MM.1S (cell line): ENCODE results near the gene KRT9.
"Not testable (repeated sequence)": the region's sequence is repeated elsewhere in the genome, so short reads cannot be mapped to it uniquely, and the experiment has no call there.

Experiments used
- DNase-seq: peaks from one replicate; pipeline ENCODE4 v3.0.0-alpha.2; 2015
- H2AFZ ChIP-seq: fragments of 300-600 bp; sonication (generic); 2 replicates; pipeline ENCODE4 v1.6.0; 2016; ENCODE audit warnings: antibody characterized with exemption, low read length
- H3F3A ChIP-seq: fragments of 300-600 bp; sonication (generic); 2 replicates; pipeline ENCODE4 v1.6.1; 2016; ENCODE audit warnings: mild to moderate bottlenecking, antibody characterized with exemption, low read length, moderate library complexity, mixed read lengths; ENCODE audit not compliant: insufficient read depth
- H3K27ac ChIP-seq: fragments of 300-600 bp; sonication (generic); 2 replicates; pipeline ENCODE4 v1.5.1; 2016; ENCODE audit warnings: mild to moderate bottlenecking, low read length
- H3K27me3 ChIP-seq: fragments of 300-600 bp; sonication (generic); replicated peaks from 2 replicates; pipeline ENCODE4 v1.6.0; 2016; ENCODE audit warnings: low read length; ENCODE audit not compliant: insufficient read depth
- H3K36me3 ChIP-seq: fragments of 300-600 bp; sonication (generic); replicated peaks from 2 replicates; pipeline ENCODE4 v1.6.1; 2016; ENCODE audit warnings: mild to moderate bottlenecking, low read length, mixed read lengths; ENCODE audit not compliant: insufficient read depth
- H3K4me1 ChIP-seq: fragments of 300-600 bp; sonication (generic); 2 replicates; pipeline ENCODE4 v1.6.1; 2016; ENCODE audit warnings: low read length, mixed read lengths
- H3K4me2 ChIP-seq: fragments of 300-600 bp; sonication (generic); 2 replicates; pipeline ENCODE4 v1.6.0; 2016; ENCODE audit warnings: low read depth, low read length
- H3K4me3 ChIP-seq: fragments of 300-600 bp; sonication (generic); 2 replicates; pipeline ENCODE4 v1.5.1; 2016; ENCODE audit warnings: low read length, mixed read lengths
- H3K79me2 ChIP-seq: fragments of 300-600 bp; sonication (generic); 2 replicates; pipeline ENCODE4 v1.6.1; 2016; ENCODE audit warnings: mixed run types, low read length, mixed read lengths
- H3K9ac ChIP-seq: fragments of 300-600 bp; sonication (generic); 2 replicates; pipeline ENCODE4 v1.6.1; 2016; ENCODE audit warnings: low read length, mixed read lengths
- H3K9me2 ChIP-seq: fragments of 300-600 bp; sonication (generic); replicated peaks from 2 replicates; pipeline ENCODE4 v1.6.1; 2016; ENCODE audit warnings: mild to moderate bottlenecking, low read length, mixed read lengths; ENCODE audit not compliant: insufficient read depth
- H3K9me3 ChIP-seq: fragments of 300-600 bp; sonication (generic); replicated peaks from 2 replicates; pipeline ENCODE4 v1.6.1; 2016; ENCODE audit warnings: mild to moderate bottlenecking, low read length, mixed read lengths; ENCODE audit not compliant: insufficient read depth
- H4K20me1 ChIP-seq: fragments of 300-600 bp; sonication (generic); 2 replicates; pipeline ENCODE4 v1.6.1; 2016; ENCODE audit warnings: mild to moderate bottlenecking, low read length, moderate library complexity, mixed read lengths; ENCODE audit not compliant: insufficient read depth
- EZH2 ChIP-seq: fragments of 300-600 bp; sonication (generic); optimal IDR thresholded peaks from 2 replicates; pipeline ENCODE3; 2017; ENCODE audit warnings: low read depth, mild to moderate bottlenecking, antibody characterized with exemption, low read length, mixed read lengths
- EZH2phosphoT487 ChIP-seq: fragments of 300-600 bp; sonication (generic); IDR thresholded peaks from 2 replicates; pipeline ENCODE4 v1.6.1; 2018; ENCODE audit warnings: antibody characterized with exemption, low read length
- TF ChIP-seq, protein P1 (sequence below): fragments of 300-600 bp; sonication (generic); IDR thresholded peaks from 2 replicates; pipeline ENCODE4 v1.5.1; 2016; ENCODE audit warnings: antibody characterized with exemption, low read length, mixed read lengths

Gene KRT9, protein sequence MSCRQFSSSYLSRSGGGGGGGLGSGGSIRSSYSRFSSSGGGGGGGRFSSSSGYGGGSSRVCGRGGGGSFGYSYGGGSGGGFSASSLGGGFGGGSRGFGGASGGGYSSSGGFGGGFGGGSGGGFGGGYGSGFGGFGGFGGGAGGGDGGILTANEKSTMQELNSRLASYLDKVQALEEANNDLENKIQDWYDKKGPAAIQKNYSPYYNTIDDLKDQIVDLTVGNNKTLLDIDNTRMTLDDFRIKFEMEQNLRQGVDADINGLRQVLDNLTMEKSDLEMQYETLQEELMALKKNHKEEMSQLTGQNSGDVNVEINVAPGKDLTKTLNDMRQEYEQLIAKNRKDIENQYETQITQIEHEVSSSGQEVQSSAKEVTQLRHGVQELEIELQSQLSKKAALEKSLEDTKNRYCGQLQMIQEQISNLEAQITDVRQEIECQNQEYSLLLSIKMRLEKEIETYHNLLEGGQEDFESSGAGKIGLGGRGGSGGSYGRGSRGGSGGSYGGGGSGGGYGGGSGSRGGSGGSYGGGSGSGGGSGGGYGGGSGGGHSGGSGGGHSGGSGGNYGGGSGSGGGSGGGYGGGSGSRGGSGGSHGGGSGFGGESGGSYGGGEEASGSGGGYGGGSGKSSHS

DNA sequence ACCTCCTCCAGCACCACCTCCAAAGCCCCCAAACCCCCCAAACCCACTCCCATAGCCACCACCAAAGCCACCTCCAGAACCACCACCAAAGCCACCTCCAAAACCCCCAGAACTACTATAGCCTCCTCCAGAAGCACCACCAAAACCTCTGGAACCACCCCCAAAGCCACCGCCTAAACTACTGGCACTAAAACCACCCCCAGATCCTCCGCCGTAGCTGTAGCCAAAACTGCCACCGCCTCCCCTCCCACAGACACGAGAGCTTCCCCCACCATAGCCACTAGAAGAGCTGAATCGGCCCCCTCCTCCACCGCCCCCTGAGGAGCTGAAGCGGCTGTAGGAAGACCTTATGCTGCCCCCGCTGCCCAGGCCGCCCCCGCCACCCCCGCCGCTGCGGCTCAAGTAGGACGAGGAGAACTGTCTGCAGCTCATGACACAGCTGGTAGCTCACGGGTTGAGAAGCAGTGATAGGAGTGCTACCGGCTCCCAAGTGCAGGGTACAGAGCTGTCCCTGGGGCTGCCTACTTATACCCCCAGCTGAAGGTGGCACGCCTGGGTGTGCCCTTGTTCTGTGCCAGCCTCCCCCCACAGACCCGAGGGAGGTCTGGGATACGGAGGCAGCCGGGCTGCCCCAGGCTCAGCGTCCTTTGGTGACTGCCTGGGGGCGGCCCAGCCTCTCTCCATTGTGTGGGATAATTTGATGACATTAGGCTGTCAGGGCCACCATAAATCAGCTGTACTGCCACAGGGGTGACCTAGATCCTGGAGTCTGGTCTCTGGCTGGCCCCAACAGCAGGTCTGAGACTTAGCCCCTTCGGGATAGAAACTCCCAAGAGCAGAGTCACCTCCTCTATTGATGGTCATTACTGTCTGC, at the start of gene KRT9:
KRT9 (minus strand) TSS at position 499 of the 874 bp plus-strand sequence; CDS start at position 432, 67 bp downstream.
- H2AFZ ChIP-seq, result no peak within 1 kb of the TSS
- H3K9ac ChIP-seq, result no peak within 1 kb of the TSS
- peaks cover 47% of the 10 kb centered on the region for H3K27me3 ChIP-seq
- no peaks in the 10 kb centered on the region for H4K20me1 ChIP-seq
- H3K4me2 ChIP-seq, result no peak within 1 kb of the TSS
- no peaks in the 10 kb centered on the region for H3K9me3 ChIP-seq
- no peak within 1 kb of the TSS for H3K27ac ChIP-seq
- H3K79me2 ChIP-seq, result no peaks in the 10 kb centered on the region
- TF ChIP-seq EZH2phosphoT487 (no peak), EZH2 (no peak)
- TF ChIP-seq, protein P1, sequence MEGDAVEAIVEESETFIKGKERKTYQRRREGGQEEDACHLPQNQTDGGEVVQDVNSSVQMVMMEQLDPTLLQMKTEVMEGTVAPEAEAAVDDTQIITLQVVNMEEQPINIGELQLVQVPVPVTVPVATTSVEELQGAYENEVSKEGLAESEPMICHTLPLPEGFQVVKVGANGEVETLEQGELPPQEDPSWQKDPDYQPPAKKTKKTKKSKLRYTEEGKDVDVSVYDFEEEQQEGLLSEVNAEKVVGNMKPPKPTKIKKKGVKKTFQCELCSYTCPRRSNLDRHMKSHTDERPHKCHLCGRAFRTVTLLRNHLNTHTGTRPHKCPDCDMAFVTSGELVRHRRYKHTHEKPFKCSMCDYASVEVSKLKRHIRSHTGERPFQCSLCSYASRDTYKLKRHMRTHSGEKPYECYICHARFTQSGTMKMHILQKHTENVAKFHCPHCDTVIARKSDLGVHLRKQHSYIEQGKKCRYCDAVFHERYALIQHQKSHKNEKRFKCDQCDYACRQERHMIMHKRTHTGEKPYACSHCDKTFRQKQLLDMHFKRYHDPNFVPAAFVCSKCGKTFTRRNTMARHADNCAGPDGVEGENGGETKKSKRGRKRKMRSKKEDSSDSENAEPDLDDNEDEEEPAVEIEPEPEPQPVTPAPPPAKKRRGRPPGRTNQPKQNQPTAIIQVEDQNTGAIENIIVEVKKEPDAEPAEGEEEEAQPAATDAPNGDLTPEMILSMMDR, result no peak
- H3K9me2 ChIP-seq, result no peaks in the 10 kb centered on the region
- H3K4me1 ChIP-seq, result no peaks in the 10 kb centered on the region
- no peak for DNase-seq
- H3K36me3 ChIP-seq, result no peaks in the 10 kb centered on the region
- no peak within 1 kb of the TSS for H3K4me3 ChIP-seq
- no peaks in the 10 kb centered on the region for H3F3A ChIP-seq

DNA sequence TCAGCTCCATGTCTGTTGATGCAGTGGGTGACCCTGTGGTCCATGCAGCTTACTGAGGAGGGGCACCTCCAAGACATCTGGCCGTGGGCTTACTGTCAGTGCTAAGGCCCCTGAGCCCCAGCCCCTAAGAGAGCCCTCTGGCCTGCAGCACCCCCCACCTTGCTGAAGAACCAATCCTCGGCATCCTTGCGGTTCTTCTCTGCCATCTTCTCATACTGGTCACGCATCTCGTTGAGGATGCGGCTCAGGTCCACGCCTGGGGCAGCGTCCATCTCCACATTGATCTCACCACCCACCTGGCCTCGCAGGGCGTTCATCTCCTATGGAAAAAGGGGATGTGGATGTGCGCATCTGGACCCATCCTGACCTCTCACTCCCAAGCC, 49.6 kb upstream of the KRT9 start:
- H3K27me3 ChIP-seq, result peaks cover 76% of the 10 kb centered on the region
- not testable (repeated sequence) for H3K27ac ChIP-seq, H3K36me3 ChIP-seq, H3K4me1 ChIP-seq, H3K9me2 ChIP-seq, H3K79me2 ChIP-seq, H3K9me3 ChIP-seq, H3K9ac ChIP-seq, H4K20me1 ChIP-seq, DNase-seq, H2AFZ ChIP-seq, H3F3A ChIP-seq, H3K4me3 ChIP-seq, H3K4me2 ChIP-seq

DNA sequence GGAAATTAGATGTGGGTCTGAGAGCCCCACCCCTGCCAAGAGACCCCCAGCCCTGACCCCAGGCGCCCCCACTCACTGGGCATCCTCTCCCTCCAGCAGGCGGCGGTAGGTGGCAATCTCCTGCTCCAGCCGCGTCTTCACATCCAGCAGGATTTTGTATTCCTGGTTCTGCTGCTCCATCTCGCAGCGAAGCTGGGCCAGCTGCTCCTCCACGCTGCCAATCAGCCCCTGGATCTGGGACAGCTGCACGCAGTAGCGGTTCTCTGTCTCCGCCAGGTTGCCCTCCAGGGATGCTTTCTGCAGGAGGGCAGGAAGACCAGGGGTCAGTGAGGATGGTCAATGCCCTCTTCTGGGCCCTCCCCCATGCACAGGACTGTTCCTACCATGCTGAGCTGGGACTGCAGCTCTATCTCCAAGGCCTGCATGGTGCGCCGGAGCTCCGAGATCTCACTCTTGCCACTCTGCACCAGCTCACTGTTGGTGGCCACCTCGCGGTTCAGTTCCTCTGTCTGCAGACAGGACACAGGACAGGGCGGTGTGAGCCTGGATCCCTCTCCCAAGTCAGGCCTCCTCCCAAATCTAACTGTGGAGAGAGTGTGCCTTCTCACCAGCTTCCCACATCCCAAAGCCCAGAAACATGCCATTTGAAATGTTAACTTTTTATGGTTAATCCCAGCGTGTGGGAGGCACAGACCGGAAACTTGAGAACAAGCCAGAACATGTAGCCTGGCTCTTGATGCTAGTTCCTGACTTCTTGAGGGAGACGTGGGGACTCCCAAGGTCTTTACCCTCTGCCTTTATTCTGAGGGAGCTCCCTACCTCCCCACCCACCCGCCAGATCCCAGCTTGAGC, 49.0 kb upstream of the KRT9 start:
- H3K79me2 ChIP-seq, result no peaks in the 10 kb centered on the region
- no peaks in the 10 kb centered on the region for H3K9me3 ChIP-seq
- H3K27ac ChIP-seq, result no peak overlapping the region
- DNase-seq, result no peak
- no peak overlapping the region for H3K4me3 ChIP-seq
- no peak overlapping the region for H3K9ac ChIP-seq
- H2AFZ ChIP-seq, result no peak overlapping the region
- H3K27me3 ChIP-seq, result peaks cover 74% of the 10 kb centered on the region
- no peak overlapping the region for H3K4me2 ChIP-seq
- TF ChIP-seq EZH2 (no peak), EZH2phosphoT487 (no peak)
- TF ChIP-seq, protein P1, result peak; percentile 17
- H3K4me1 ChIP-seq, result no peaks in the 10 kb centered on the region
- H3F3A ChIP-seq, result no peaks in the 10 kb centered on the region
- no peaks in the 10 kb centered on the region for H4K20me1 ChIP-seq
- H3K36me3 ChIP-seq, result no peaks in the 10 kb centered on the region
- H3K9me2 ChIP-seq, result no peaks in the 10 kb centered on the region

DNA sequence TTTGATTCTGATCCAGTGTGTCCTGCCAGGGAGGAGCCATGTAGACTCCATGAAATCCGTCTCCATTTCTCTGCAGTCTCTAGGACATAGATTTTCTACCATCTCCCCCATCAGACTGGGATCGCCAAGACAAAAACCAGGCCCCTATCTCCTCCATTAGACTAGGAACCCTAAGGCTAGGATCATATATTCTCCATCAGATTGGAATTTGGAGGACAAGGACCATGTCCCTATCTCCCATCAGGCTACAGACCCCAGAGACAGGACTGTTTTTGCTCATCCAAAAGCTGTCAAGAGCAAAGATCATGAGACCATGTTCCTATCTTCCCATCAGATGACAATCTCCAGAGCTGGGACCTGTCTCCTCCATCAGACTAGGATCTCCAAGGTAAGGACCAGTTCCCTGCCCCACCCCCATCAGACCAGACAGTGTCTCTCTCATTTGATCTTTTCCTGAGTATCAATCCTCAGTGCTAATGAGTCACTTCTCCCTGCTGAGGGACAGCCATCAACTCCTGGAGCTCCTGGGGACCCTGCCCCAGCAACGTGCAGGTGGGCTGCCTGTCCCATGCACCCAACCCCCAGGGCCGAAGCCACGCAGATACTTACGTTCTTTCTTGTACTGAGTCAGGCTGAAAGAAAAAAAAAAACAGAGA, 48.2 kb upstream of the KRT9 start:
- H3K4me1 ChIP-seq, H2AFZ ChIP-seq, H3K9me2 ChIP-seq, H3K9ac ChIP-seq, H3K4me3 ChIP-seq, H3K4me2 ChIP-seq, H3K36me3 ChIP-seq, H3K27ac ChIP-seq, H3K9me3 ChIP-seq, H3F3A ChIP-seq, H3K79me2 ChIP-seq, H4K20me1 ChIP-seq, DNase-seq: not testable (repeated sequence)
- peaks cover 70% of the 10 kb centered on the region for H3K27me3 ChIP-seq
